Progenitor cell of endocrine pancreas (in vitro differentiated cells): Measurements from ENCODE around the gene MMP14. TPM values are rescaled to one million over a fixed set of nuclear protein-coding genes. Genes with fewer than 3 reads are reported as not detected.
"Not testable (repeated sequence)": the region's sequence is repeated elsewhere in the genome, so short reads cannot be mapped to it uniquely, and the experiment has no call there.

Experiments used
- DNase-seq: peaks from one replicate; pipeline ENCODE4 v3.0.0; 2021; ENCODE audit warnings: low spot score; ENCODE audit not compliant: unreplicated experiment
- H3K27ac Mint-ChIP-seq: 2 replicates; pipeline ENCODE4 v1.8.0; 2021; ENCODE audit warnings: mild to moderate bottlenecking, moderate library complexity, mixed read lengths
- H3K27me3 Mint-ChIP-seq: 2 replicates; pipeline ENCODE4 v1.8.0; 2021; ENCODE audit warnings: mixed read lengths
- H3K36me3 Mint-ChIP-seq: 2 replicates; pipeline ENCODE4 v1.8.0; 2022; ENCODE audit warnings: mixed read lengths; ENCODE audit not compliant: insufficient read depth
- H3K4me1 Mint-ChIP-seq: 2 replicates; pipeline ENCODE4 v1.8.0; 2021; ENCODE audit warnings: low read depth, mixed read lengths
- H3K4me3 Mint-ChIP-seq: 2 replicates; pipeline ENCODE4 v1.8.0; 2021; ENCODE audit warnings: low read depth, mild to moderate bottlenecking, moderate library complexity, mixed read lengths
- H3K9me3 Mint-ChIP-seq: 2 replicates; pipeline ENCODE4 v1.8.0; 2021; ENCODE audit warnings: low read depth, mixed read lengths
- CTCF ChIP-seq: fragments of 200-600 bp; sonication (generic); IDR thresholded peaks from one replicate; pipeline ENCODE4 v1.5.0; 2021; ENCODE audit warnings: antibody characterized with exemption, mild to moderate bottlenecking; ENCODE audit not compliant: unreplicated experiment
- long read RNA-seq: library from polyadenylated mRNA; unstranded; transcript quantifications from one replicate; pipeline ENCODE4 v2.0.0, GENCODE V29; 2020
- total RNA-seq: library from RNA; stranded (reverse); gene quantifications from 2 replicates; pipeline ENCODE4 v1.2.1, GENCODE V29; 2021

Gene MMP14
- 198 and 209 TPM in 2 replicates for total RNA-seq
- long read RNA-seq, partial matches to known transcripts: 1 of 2 reads
- long read RNA-seq, other reads (novel, unspliced or antisense): 0 of 2 reads

GRCh38 chr14:22836301-22837113 lies at the start of gene MMP14:
Gene MMP14 (plus strand): TSS chr14:22836585. CDS start chr14:22836818, 233 bp downstream.
- H3K4me3 Mint-ChIP-seq: peak within 1 kb of the TSS; percentile 100
- peak within 1 kb of the TSS; percentile 99 for H3K27ac Mint-ChIP-seq
- H3K27me3 Mint-ChIP-seq: no peaks in the 10 kb centered on the region
- peak; percentile 26 for DNase-seq
- H3K36me3 Mint-ChIP-seq: peaks cover 3% of the 10 kb centered on the region
- peaks cover 24% of the 10 kb centered on the region for H3K4me1 Mint-ChIP-seq
- peak; percentile 51 for TF ChIP-seq CTCF
- no peaks in the 10 kb centered on the region for H3K9me3 Mint-ChIP-seq

GRCh38 chr14:22786685-22787084 lies 49.7 kb upstream of the MMP14 start:
- H3K4me1 Mint-ChIP-seq: peaks cover under 1% of the 10 kb centered on the region
- no peaks in the 10 kb centered on the region for H3K27me3 Mint-ChIP-seq
- no peak overlapping the region for H3K27ac Mint-ChIP-seq
- H3K36me3 Mint-ChIP-seq: no peaks in the 10 kb centered on the region
- no peaks in the 10 kb centered on the region for H3K9me3 Mint-ChIP-seq
- DNase-seq: no peak
- no peak for TF ChIP-seq CTCF
- H3K4me3 Mint-ChIP-seq: no peak overlapping the region

- DNase-seq: no peak
- Mint-ChIP-seq H3K36me3 (no peaks in the 10 kb centered on the region), H3K4me1 (no peaks in the 10 kb centered on the region), H3K9me3 (no peaks in the 10 kb centered on the region), H3K27me3 (no peaks in the 10 kb centered on the region), H3K4me3 (no peak overlapping the region), H3K27ac (no peak overlapping the region)
- TF ChIP-seq CTCF: no peak
Observed at GRCh38 chr14:22791301-22791700, 45.1 kb upstream of the MMP14 start.

GRCh38 chr14:22792158-22792557 lies 44.2 kb upstream of the MMP14 start:
- no peaks in the 10 kb centered on the region for H3K9me3 Mint-ChIP-seq
- no peaks in the 10 kb centered on the region for H3K27me3 Mint-ChIP-seq
- H3K27ac Mint-ChIP-seq: no peak overlapping the region
- TF ChIP-seq CTCF: no peak
- no peaks in the 10 kb centered on the region for H3K36me3 Mint-ChIP-seq
- DNase-seq: no peak
- no peak overlapping the region for H3K4me3 Mint-ChIP-seq
- no peaks in the 10 kb centered on the region for H3K4me1 Mint-ChIP-seq

- H3K9me3 Mint-ChIP-seq, H3K27ac Mint-ChIP-seq, H3K27me3 Mint-ChIP-seq, H3K36me3 Mint-ChIP-seq, H3K4me3 Mint-ChIP-seq, H3K4me1 Mint-ChIP-seq, DNase-seq: not testable (repeated sequence)
Observed at GRCh38 chr14:22793550-22793949, 42.8 kb upstream of the MMP14 start.

GRCh38 chr14:22793976-22794375 lies 42.4 kb upstream of the MMP14 start:
- DNase-seq: no peak
- no peaks in the 10 kb centered on the region for H3K27me3 Mint-ChIP-seq
- H3K27ac Mint-ChIP-seq: no peak overlapping the region
- H3K4me1 Mint-ChIP-seq: peaks cover 2% of the 10 kb centered on the region
- H3K9me3 Mint-ChIP-seq: no peaks in the 10 kb centered on the region
- no peak overlapping the region for H3K4me3 Mint-ChIP-seq
- H3K36me3 Mint-ChIP-seq: no peaks in the 10 kb centered on the region
- no peak for TF ChIP-seq CTCF
